ENCODE data around the gene EIPR1.

Gene EIPR1

DNA sequence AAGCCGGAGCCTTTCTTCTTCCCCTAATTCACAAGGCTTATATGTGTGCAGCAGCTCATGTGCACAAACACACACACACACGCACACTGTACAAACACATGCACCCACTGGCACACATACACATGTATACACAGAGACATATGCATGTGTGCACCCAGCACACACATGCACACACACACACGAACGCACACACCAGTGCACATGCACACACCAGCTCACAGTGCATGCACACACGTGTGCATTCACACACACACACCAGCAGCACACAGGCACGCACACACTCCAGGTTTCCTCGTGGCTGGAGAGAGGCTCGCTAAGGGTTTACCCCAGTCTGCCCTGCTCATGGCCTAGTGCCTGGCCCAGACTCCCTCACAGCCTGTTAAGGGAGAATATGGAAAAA, 234.0 kb downstream of the EIPR1 start:
- DNase-seq = no peak

DNA sequence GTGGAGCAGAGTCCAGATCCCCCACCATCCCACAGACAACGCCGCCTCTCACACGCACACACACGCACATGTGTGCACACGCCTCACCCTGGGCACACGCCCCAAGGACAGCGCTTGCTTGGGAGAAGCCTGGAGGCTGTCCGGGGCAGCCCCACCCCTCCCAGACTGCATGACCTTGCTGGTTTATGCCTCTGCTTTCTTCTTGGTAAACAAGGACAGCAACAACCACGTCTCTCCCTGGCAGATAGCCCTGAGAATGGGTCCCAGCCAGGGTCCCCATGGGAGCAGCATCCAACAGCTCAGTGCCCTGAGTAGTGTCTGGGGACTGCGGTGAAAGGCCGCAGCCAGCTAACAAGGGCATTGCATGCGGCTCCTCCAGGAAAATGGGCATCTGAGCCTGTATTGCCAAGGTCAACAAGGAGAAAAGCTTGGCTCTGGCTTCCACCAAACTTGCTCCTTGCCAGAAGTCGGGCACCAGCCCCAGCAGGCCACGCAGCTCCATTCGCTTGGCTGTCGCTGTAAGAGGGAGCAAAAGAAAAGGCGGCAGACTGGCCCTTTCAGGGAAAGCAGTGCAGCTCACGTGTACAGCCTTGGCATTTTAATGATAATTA, 234.6 kb downstream of the EIPR1 start:
- DNase-seq = no peak

DNA sequence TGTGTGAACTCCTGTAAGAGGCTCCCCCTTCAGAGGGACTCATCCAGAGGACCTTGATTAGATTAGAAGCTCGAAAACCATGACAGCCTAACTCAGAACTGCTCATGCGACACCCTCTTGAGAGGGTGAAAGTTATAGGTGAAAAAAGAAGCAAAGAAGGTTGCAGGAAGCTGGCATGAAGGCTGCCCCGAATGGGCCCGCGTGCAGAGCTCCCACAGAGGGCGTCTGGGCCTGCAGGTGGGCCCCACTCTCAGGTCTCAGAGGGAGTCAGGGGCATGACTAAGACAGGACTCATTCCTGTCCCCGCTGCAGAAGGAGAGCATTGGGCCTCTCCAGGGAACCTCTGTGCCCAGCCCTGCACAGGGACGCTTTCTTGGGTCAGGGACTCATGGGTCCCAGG, 235.4 kb downstream of the EIPR1 start:
- no peak for DNase-seq

DNA sequence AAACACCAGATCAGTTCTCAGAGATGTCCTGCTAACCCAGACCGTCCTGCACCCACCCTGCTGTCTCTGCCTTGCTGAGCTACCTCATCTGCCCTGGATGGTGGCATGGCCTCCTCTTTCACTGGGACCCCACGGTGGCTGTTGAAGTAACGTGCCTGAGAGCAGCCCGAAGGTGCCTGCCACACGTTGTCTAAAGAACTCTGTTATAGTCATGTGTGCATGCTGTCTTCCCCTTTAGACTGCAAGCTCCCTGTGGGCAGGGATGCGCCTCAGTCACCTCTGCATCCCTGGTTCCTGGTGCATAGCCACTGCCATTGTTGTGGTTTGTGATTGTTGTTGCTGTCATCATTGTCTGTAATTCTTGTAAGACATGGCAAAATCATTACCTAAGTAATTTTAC, 235.9 kb downstream of the EIPR1 start:
- DNase-seq = no peak

DNA sequence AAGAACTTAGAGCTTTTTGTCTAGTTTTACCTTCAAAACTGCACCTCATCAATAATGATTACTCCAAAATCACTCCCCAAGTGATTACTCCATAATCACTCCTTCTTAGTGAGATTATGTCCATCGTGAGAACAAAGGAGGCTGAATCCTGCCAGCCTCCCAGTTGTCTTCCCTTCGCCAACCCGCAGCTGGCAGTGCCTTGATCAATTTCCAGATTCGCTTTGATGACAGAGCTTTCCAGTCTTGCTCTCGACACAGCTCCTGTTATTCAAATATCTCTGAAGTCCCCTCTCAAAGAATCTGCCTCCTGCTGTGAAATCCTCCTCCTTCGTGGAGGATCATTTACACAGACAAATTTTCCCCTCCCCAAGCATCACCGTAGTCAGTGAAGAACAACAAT, 237.7 kb downstream of the EIPR1 start:
- DNase-seq = no peak
